ENCODE measurements around the gene NUDT16L1.
A peak's percentile ranks its signal among the peaks of the same experiment; 100 is the strongest.

Gene NUDT16L1

DNA sequence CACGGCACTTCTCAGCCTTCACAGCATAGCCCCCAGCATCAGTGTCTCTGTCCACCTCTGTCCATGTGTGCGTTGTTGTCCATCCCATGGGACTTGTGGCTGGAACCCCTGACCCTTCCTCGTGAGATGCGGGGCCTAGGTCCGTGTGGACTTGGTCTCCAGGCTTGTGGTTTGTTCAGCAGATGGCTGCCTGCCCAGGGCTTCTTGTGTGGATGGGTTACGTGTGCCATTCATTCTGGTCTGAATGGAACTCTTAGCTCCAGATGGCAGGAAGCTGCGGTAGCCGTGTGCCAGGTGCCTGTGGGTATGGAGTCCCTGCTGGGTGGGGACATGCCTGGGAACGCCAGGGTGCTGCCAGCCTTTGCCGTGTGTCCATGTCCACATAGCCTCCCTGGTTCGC, 31.7 kb upstream of the NUDT16L1 start:
- no peak overlapping the region for H3K27ac ChIP-seq
- H3K4me3 ChIP-seq (ENCODE audit: low read depth, low read length): no peak overlapping the region
- no peaks in the 10 kb centered on the region for H3K27me3 ChIP-seq (replicated peaks)
- in situ Hi-C loops (cut with HindIII; ENCODE audit: low pct_ligation_motif_present, low sequenced_read_pairs): no loop called here
- TF ChIP-seq, protein P1, sequence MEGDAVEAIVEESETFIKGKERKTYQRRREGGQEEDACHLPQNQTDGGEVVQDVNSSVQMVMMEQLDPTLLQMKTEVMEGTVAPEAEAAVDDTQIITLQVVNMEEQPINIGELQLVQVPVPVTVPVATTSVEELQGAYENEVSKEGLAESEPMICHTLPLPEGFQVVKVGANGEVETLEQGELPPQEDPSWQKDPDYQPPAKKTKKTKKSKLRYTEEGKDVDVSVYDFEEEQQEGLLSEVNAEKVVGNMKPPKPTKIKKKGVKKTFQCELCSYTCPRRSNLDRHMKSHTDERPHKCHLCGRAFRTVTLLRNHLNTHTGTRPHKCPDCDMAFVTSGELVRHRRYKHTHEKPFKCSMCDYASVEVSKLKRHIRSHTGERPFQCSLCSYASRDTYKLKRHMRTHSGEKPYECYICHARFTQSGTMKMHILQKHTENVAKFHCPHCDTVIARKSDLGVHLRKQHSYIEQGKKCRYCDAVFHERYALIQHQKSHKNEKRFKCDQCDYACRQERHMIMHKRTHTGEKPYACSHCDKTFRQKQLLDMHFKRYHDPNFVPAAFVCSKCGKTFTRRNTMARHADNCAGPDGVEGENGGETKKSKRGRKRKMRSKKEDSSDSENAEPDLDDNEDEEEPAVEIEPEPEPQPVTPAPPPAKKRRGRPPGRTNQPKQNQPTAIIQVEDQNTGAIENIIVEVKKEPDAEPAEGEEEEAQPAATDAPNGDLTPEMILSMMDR (IDR thresholded peaks at IDR 0.05; ENCODE audit: low read depth, low read length, missing control alignments): no peak
- no peak for DNase-seq
- peaks cover 38% of the 10 kb centered on the region for H3K36me3 ChIP-seq (replicated peaks)

DNA sequence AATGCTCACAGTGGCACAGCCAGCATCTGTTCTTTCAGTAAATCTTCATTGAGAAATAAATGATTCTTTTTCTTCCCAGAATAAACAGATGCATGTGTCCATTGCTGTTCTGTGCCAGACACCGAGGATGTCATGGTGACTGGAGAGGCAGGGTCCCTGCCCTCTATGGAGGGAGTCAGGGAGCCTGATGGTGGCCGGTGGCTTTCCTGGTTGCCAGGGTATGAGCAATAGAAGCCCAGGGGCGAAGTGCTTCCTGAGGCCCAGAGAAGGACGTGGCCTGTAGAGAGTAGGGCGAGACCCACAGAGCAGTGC, 29.9 kb upstream of the NUDT16L1 start:
- H3K27ac ChIP-seq: peak overlapping the region; percentile 1

DNA sequence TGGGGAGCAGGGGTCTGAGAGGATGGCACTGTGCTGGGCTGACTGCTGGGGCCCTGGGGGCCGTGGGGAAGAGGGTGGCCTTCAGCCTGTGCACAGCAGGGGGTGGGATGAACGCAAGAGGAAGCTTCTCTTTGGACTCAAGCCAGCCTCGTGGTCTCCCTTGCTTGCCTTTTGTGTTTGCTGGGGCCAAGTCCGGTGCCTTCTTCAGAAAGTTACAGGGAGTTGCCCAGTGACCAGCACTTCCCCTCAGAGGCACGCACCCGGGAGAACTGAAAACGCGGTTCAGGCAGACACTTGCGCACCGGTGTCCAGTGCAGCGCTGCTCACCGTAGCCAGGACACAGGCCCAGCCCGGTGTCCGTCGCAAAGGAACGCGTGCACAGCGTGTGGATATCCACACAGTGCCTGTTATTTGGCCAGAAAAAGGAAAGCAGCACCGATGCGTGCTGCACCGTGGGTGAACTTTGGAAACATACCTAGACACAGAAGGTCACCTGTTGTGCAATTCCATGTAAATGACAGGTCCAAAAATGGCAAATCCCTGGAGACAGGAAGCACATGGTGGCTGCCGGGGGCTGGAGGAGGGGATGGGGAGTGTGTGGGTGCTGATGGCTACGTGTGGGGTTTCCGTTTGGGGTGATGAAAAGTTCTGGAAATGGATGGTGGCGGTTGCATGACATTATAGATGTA, 29.4 kb upstream of the NUDT16L1 start:
- in situ Hi-C loops (cut with HindIII; ENCODE audit: low pct_ligation_motif_present, low sequenced_read_pairs): no loop called here
- peak; percentile 21 for DNase-seq
- TF ChIP-seq, protein P1 (IDR thresholded peaks at IDR 0.05; ENCODE audit: low read depth, low read length, missing control alignments): no peak
- Histone ChIP-seq H3K27me3 (replicated peaks) (no peaks in the 10 kb centered on the region), H3K4me3 (ENCODE audit: low read depth, low read length) (no peak overlapping the region), H3K27ac (peak overlapping the region; percentile 1), H3K36me3 (replicated peaks) (peaks cover 44% of the 10 kb centered on the region)

More for the DNA sequence above, 29.9 kb upstream of the NUDT16L1 start:
- Histone ChIP-seq H3K4me3 (ENCODE audit: low read depth, low read length) (no peak overlapping the region), H3K27me3 (replicated peaks) (no peaks in the 10 kb centered on the region), H3K36me3 (replicated peaks) (peaks cover 43% of the 10 kb centered on the region)
- in situ Hi-C loops (cut with HindIII; ENCODE audit: low pct_ligation_motif_present, low sequenced_read_pairs): no loop called here
- TF ChIP-seq, protein P1 (IDR thresholded peaks at IDR 0.05; ENCODE audit: low read depth, low read length, missing control alignments): no peak
- DNase-seq: peak; percentile 6

DNA sequence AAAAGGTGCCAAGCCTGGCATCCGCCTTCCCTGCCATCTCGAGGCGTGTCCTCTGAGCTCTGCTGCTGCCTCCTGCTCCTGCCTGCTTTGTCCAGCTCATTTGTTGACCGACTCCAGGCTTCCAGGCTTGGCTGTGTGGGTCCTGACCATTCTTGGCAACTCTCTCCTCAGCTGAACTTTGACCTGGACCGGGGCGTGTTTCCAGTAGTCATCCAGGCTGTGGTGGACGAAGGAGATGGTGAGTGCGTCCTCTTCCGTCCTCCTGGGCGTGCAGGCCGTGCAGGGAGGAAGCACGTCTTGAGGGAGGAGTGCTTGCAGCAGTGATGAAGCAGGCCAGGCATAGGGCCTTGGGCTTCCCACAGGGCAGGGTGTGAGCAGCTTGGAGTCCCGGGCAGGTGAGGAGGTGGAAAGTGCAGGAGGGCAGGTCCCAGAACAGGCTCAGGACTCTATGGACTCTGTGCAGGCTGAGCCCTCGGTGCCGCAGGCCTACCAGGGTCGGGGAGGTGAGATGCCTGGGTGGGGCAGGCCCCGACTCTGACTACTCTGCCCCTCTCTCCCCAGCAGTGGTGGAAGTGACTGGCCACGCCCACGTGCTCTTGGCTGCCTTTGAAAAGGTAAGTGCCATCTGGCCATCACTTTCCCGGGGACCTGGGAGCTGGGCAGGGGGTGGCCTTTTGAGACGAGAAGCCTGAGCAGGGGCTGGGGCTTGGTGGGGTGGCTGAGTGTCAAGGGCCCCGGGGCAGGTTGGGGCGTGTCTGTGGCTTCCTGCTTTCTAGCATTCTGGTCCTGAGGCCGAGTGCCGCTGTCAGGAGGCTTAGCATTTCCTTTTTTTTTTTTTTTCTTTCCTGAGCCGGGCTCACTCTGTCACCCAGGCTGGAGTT, 28.6 kb upstream of the NUDT16L1 start:
- no peak for DNase-seq
- no peaks in the 10 kb centered on the region for H3K27me3 ChIP-seq (replicated peaks)
- peaks cover 52% of the 10 kb centered on the region for H3K36me3 ChIP-seq (replicated peaks)

DNA sequence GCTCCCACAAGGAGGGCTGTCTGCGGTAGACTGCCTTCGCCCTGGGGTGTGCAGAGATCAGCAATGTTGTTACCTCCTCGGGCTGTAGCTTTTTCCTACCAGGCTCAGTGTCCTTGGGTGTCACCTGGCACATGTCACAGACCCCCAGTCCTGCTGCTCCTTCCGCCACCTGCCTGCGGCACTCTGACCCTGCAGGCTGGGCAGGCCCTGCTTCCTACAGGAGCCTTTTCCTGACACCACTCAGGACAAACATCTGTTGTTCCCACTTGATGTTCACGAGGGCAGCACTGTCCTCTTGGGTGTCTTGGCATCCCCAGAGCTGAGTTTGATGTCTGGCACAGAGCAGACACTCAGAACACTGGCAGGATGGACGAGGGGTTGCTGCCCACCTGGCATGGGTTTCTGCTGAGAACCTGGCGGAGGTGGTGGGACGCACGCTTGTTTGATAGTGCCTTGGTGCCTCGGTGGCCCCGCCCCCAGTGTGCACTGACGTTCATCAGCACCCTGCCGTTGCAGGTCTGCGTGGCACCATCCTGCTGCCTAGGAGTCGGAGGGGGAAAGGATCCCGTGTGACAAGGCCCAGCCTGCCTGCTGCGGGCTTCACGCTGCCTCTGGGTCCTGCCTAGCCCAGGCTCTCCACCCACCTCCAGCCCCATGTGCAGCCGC, 26.7 kb upstream of the NUDT16L1 start:
- in situ Hi-C loops (cut with HindIII; ENCODE audit: low pct_ligation_motif_present, low sequenced_read_pairs): no loop called here
- Histone ChIP-seq H3K4me3 (ENCODE audit: low read depth, low read length) (no peak overlapping the region), H3K27ac (no peak overlapping the region), H3K27me3 (replicated peaks) (no peaks in the 10 kb centered on the region), H3K36me3 (replicated peaks) (peaks cover 66% of the 10 kb centered on the region)
- TF ChIP-seq, protein P1 (IDR thresholded peaks at IDR 0.05; ENCODE audit: low read depth, low read length, missing control alignments): no peak
- DNase-seq: no peak

More for the DNA sequence above, 28.6 kb upstream of the NUDT16L1 start:
- in situ Hi-C loops (cut with HindIII; ENCODE audit: low pct_ligation_motif_present, low sequenced_read_pairs): no loop called here
- TF ChIP-seq, protein P1 (IDR thresholded peaks at IDR 0.05; ENCODE audit: low read depth, low read length, missing control alignments): no peak
- H3K27ac ChIP-seq: no peak overlapping the region
- H3K4me3 ChIP-seq (ENCODE audit: low read depth, low read length): no peak overlapping the region

Measured in brain microvascular endothelial cell (primary cell).